RWPE2 (cell line): ENCODE results near the gene PLXNA4.

Experiments
- ATAC-seq: fragments of 200-7000 bp; cut with Tn5 transposase; 3 replicates; pipeline ENCODE4 v1.9.1; 2021; ENCODE audit warnings: low read depth
- DNase-seq: peaks from one replicate; pipeline ENCODE4 v3.0.0-alpha.2; 2020; ENCODE audit warnings: low spot score
- H3K27ac ChIP-seq: fragments of 450-650 bp; 2 replicates; pipeline ENCODE4 v1.5.1; 2017; ENCODE audit warnings: mild to moderate bottlenecking; ENCODE audit not compliant: poor library complexity, severe bottlenecking
- H3K27me3 ChIP-seq: fragments of 250-450 bp; sonication (Bioruptor Pico); 2 replicates; pipeline ENCODE4 v1.5.1; 2021; ENCODE audit warnings: mild to moderate bottlenecking, moderate library complexity; ENCODE audit not compliant: insufficient read depth, poor library complexity, severe bottlenecking
- H3K36me3 ChIP-seq: fragments of 250-450 bp; sonication (Bioruptor Pico); 2 replicates; pipeline ENCODE4 v1.5.1; 2020; ENCODE audit warnings: low read depth, mild to moderate bottlenecking, moderate library complexity
- H3K4me1 ChIP-seq: fragments of 250-450 bp; sonication (Bioruptor Pico); 2 replicates; pipeline ENCODE4 v1.5.1; 2021; ENCODE audit warnings: mild to moderate bottlenecking, moderate library complexity; ENCODE audit not compliant: insufficient read depth, poor library complexity, severe bottlenecking
- H3K4me3 ChIP-seq: fragments of 250-450 bp; sonication (Bioruptor Pico); 2 replicates; pipeline ENCODE4 v1.5.1; 2021; ENCODE audit warnings: mild to moderate bottlenecking, moderate library complexity; ENCODE audit not compliant: severe bottlenecking
- H3K9me3 ChIP-seq: fragments of 250-450 bp; sonication (Bioruptor Pico); 2 replicates; pipeline ENCODE4 v1.5.1; 2021; ENCODE audit warnings: mild to moderate bottlenecking, moderate library complexity; ENCODE audit not compliant: severe bottlenecking
- CTCF ChIP-seq: fragments of 450-650 bp; IDR thresholded peaks from one replicate; pipeline ENCODE4 v1.5.1; 2017; ENCODE audit warnings: mild to moderate bottlenecking, moderate library complexity; ENCODE audit not compliant: poor library complexity, severe bottlenecking

PLXNA4 gene

GRCh38 chr7:132417103-132417906 lies 159.0 kb downstream of the PLXNA4 start:
- ATAC-seq (no peak), DNase-seq (no peak)
- no peak overlapping the region for H3K27ac ChIP-seq
- H3K4me3 ChIP-seq = no peak overlapping the region
- H3K27me3 ChIP-seq = peaks cover 12% of the 10 kb centered on the region
- no peaks in the 10 kb centered on the region for H3K36me3 ChIP-seq
- no peak for TF ChIP-seq CTCF
- H3K4me1 ChIP-seq = no peaks in the 10 kb centered on the region
- H3K9me3 ChIP-seq = no peaks in the 10 kb centered on the region

GRCh38 chr7:132416395-132416794 lies 159.9 kb downstream of the PLXNA4 start:
- Histone ChIP-seq H3K27me3 (peaks cover 12% of the 10 kb centered on the region), H3K9me3 (no peaks in the 10 kb centered on the region), H3K4me1 (no peaks in the 10 kb centered on the region), H3K4me3 (no peak overlapping the region), H3K27ac (no peak overlapping the region), H3K36me3 (no peaks in the 10 kb centered on the region)
- DNase-seq (no peak), ATAC-seq (no peak)
- TF ChIP-seq CTCF = no peak

- no peak for TF ChIP-seq CTCF
- no peaks in the 10 kb centered on the region for H3K4me1 ChIP-seq
- no peak overlapping the region for H3K27ac ChIP-seq
- H3K27me3 ChIP-seq = peaks cover 21% of the 10 kb centered on the region
- H3K4me3 ChIP-seq = no peak overlapping the region
- ATAC-seq = no peak
- no peak for DNase-seq
- no peaks in the 10 kb centered on the region for H3K36me3 ChIP-seq
- H3K9me3 ChIP-seq = no peaks in the 10 kb centered on the region
Measured at GRCh38 chr7:132415259-132415658, 161.0 kb downstream of the PLXNA4 start.

GRCh38 chr7:132414857-132415256 lies 161.4 kb downstream of the PLXNA4 start:
- Histone ChIP-seq H3K9me3 (no peaks in the 10 kb centered on the region), H3K27me3 (peaks cover 21% of the 10 kb centered on the region), H3K36me3 (no peaks in the 10 kb centered on the region), H3K4me3 (no peak overlapping the region), H3K27ac (no peak overlapping the region), H3K4me1 (no peaks in the 10 kb centered on the region)
- no peak for TF ChIP-seq CTCF
- DNase-seq = no peak
- no peak for ATAC-seq

- Histone ChIP-seq H3K36me3 (no peaks in the 10 kb centered on the region), H3K4me1 (no peaks in the 10 kb centered on the region), H3K4me3 (no peak overlapping the region), H3K27me3 (peaks cover 21% of the 10 kb centered on the region), H3K27ac (no peak overlapping the region), H3K9me3 (no peaks in the 10 kb centered on the region)
- DNase-seq (no peak), ATAC-seq (no peak)
- TF ChIP-seq CTCF = no peak
Measured at GRCh38 chr7:132412435-132412834, 163.8 kb downstream of the PLXNA4 start.
